Forelimb muscle (tissue), 1 donor: ENCODE results near the gene MYCBP. TPM values are rescaled to one million over a fixed set of nuclear protein-coding genes. Genes with fewer than 3 reads are reported as not detected.

Source experiments
- DNase-seq: peaks from one replicate; pipeline ENCODE4 v3.0.0-alpha.2; 2013; ENCODE audit warnings: low read depth
- polyA plus RNA-seq: library from polyadenylated mRNA; unstranded; fragments of 120-200 nt; gene quantifications from one replicate; pipeline ENCODE4 v1.2.1, GENCODE V29; 2013; ENCODE audit not compliant: insufficient read length

Gene MYCBP
- polyA plus RNA-seq, 1 donor: 22.7 TPM

- DNase-seq: no peak
Observed at GRCh38 chr1:38820860-38821259, 52.3 kb downstream of the MYCBP start.

DNA sequence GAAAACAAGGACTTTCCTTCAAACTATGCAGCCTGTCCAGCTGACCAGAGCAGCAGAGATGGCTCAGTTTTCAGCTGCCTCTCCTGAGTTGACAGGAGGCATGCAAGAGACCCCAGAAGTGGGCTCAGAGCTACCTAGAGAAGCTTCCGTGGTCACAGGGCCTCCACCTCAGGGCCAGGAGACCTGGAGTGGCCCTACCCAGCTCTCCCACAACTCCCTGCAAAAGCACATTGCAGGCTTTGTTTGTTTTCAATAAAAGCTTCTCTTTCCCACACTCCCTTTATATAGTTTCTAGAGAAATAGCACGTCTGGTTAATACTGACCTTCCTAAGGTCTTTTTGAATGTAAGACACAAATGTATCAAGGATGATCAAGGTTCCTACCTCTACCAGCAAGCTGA lies 53.6 kb downstream of the MYCBP start:
- no peak for DNase-seq

DNA sequence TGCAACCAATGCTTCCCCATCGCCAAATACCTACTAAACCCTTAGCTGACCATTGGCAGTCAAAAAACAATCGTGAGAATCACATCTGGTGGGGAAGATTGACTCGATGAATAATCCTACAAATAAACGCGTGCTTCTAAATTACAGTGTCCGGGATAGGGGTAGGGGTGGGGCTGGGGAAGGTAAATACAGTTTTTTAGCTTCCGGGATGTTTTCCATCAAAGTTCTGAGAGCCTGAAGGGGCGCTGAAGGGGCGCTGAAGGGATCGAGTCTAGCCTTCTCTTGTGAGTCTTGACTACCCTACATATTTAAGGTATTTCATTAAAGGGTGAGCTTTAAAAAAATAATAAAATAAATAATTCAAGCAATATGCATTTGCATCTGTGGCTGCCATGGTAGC lies 54.1 kb downstream of the MYCBP start:
- no peak for DNase-seq

- no peak for DNase-seq
Observed at GRCh38 chr1:38818175-38818976, 54.8 kb downstream of the MYCBP start.

DNA sequence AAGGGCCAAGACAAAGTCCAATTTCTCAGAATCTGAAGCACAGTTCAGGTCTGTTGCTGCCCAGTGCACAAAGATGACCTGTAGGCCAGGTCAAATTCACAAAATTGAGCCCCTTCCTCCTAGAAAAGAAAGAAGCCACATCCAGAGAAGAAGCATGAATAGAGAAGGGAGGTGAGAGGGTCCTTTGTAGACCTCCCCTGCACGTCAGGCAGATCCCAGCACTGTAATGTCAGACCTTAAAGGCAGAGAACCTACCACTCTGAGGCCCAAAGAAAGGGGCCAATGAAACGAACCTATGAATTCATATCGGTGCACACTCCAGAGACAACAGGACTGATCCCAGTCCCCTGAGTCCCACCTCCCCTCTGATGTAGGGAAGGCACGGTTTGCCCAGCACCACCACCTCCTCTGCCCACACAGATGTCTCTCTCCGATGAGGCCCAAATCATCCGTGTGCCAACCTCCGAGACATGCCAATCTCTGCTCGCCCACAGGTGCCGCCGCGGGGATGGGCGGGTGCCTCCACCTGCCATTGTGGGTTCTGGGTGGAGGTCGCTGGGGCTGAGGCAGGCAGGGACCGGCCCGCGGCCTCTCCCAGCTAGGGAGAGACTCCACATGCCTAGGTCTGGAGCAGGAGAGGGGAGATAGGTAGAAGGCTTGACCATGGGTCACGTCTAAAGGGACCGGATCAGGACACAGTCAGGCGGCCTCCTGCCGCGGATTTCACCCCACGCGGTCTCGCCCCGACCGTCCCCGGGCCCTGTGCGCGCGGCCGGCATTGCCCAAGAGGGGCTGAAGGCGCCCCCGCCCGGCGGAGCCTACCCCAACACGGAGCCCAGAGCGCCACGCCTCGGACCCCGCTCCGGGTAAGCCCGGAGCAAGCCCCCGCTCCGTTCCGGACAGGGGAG lies 55.6 kb downstream of the MYCBP start:
- DNase-seq: no peak

- no peak for DNase-seq
Observed at GRCh38 chr1:38815903-38816627, 57.1 kb downstream of the MYCBP start.

DNA sequence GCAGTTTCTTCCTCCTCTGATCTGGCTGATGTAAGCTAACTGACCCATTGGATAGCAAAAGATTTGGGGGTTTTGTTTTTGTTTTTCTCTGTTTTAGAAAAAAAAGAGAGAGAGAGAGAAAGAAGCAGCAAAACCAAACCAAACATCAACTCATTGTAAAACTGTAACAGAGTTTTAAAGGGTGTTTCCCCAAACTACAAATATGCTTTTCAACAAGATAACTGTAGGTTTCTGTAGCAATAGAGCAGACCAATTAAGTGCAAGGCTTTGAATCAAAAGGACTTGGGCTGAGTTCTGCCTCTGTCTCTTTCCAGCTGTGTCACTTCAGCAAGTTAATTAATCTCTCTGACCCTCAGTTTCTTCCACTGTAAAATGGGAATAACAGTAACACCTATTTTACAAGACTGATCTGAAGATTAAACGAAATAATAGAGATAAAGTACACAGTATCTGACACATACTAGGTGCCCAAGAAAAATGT lies 58.1 kb downstream of the MYCBP start:
- DNase-seq: no peak

GRCh38 chr1:38814444-38814983 lies 58.6 kb downstream of the MYCBP start:
- no peak for DNase-seq

GRCh38 chr1:38812981-38813380 lies 60.2 kb downstream of the MYCBP start:
- no peak for DNase-seq

Other genes with a start within 250 kb of the MYCBP start
- 18.8 TPM for gene RRAGC, start 13.6 kb downstream of the MYCBP start, polyA plus RNA-seq
- gene GJA9, start 8.2 kb upstream of the MYCBP start, polyA plus RNA-seq: 0.33 TPM
- 0.53 TPM for gene RHBDL2, start 68.5 kb upstream of the MYCBP start, polyA plus RNA-seq
- gene AKIRIN1, start 117.9 kb upstream of the MYCBP start, polyA plus RNA-seq: 37.3 TPM
- 253 TPM for gene NDUFS5, start 153.0 kb upstream of the MYCBP start, polyA plus RNA-seq